HFFc6 (cell line): ENCODE data around the gene UBE2N. TPM values are rescaled to one million over a fixed set of nuclear protein-coding genes. Genes with fewer than 3 reads are reported as not detected.

Experiments used
- DNase-seq: peaks from one replicate; pipeline ENCODE4 v3.0.0-alpha.2; 2018
- H3K27ac Mint-ChIP-seq: 2 replicates; pipeline ENCODE4 v1.8.0; 2020; ENCODE audit warnings: mild to moderate bottlenecking, mixed read lengths
- H3K27me3 Mint-ChIP-seq: 2 replicates; pipeline ENCODE4 v1.8.0; 2021; ENCODE audit warnings: mild to moderate bottlenecking, moderate library complexity, mixed read lengths; ENCODE audit not compliant: insufficient read depth
- H3K36me3 Mint-ChIP-seq: 2 replicates; pipeline ENCODE4 v1.8.0; 2021; ENCODE audit warnings: low read depth, mixed read lengths
- H3K4me1 Mint-ChIP-seq: 2 replicates; pipeline ENCODE4 v1.8.0; 2020; ENCODE audit warnings: low read depth, mixed read lengths
- H3K4me3 Mint-ChIP-seq: 2 replicates; pipeline ENCODE4 v1.8.0; 2020; ENCODE audit warnings: mild to moderate bottlenecking, moderate library complexity, mixed read lengths
- H3K9me3 Mint-ChIP-seq: 2 replicates; pipeline ENCODE4 v1.8.0; 2020; ENCODE audit warnings: mild to moderate bottlenecking, mixed read lengths
- CTCF ChIP-seq: fragments of 200-600 bp; sonication (generic); IDR thresholded peaks from 2 replicates; pipeline ENCODE4 v1.5.0; 2021; ENCODE audit warnings: antibody characterized with exemption, mild to moderate bottlenecking
- total RNA-seq, 6 experiments: library from RNA; stranded (reverse); fragmentation: NEBNext Ultra II Directional; extraction: Animal tissue kit (Norgen Biotek cat#: 25700); gene quantifications; 2 replicates in 1 of 6; 3 replicates in 5 of 6; pipeline ENCODE4 v1.2.3, GENCODE V29; 2021

Gene UBE2N
- total RNA-seq, 6 experiments from 2014 or later: 143 to 168 (median 157) TPM

DNA sequence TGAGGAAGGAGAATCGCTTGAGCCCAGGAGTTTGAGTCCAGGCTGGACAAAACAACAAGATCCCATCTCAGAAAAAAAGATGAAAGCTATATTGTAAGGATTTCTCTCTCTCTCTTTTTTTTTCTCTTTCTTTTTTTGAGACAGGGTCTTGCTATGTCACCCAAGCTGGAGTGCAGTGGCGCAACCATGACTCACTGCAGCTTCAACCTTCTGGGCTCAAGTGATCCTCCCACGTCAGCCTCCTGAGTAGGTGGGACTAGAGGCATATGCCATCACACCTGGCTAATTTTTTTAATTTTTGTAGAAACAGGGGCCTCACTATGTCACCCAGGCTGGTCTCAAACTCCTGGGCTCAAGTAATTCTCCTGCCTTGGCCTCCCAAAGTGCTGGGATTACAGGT, 19.8 kb upstream of the UBE2N start:
- Mint-ChIP-seq H3K36me3 (no peaks in the 10 kb centered on the region), H3K9me3 (no peaks in the 10 kb centered on the region), H3K27me3 (peaks cover 2% of the 10 kb centered on the region), H3K4me1 (no peaks in the 10 kb centered on the region), H3K27ac (no peak overlapping the region), H3K4me3 (no peak overlapping the region)
- TF ChIP-seq CTCF: no peak
- no peak for DNase-seq

GRCh38 chr12:93460902-93461301, 19.2 kb upstream of the UBE2N start:
- peaks cover 2% of the 10 kb centered on the region for H3K27me3 Mint-ChIP-seq
- no peak overlapping the region for H3K4me3 Mint-ChIP-seq
- no peak for TF ChIP-seq CTCF
- H3K27ac Mint-ChIP-seq: no peak overlapping the region
- H3K36me3 Mint-ChIP-seq: no peaks in the 10 kb centered on the region
- no peaks in the 10 kb centered on the region for H3K4me1 Mint-ChIP-seq
- no peaks in the 10 kb centered on the region for H3K9me3 Mint-ChIP-seq
- DNase-seq: no peak

DNA sequence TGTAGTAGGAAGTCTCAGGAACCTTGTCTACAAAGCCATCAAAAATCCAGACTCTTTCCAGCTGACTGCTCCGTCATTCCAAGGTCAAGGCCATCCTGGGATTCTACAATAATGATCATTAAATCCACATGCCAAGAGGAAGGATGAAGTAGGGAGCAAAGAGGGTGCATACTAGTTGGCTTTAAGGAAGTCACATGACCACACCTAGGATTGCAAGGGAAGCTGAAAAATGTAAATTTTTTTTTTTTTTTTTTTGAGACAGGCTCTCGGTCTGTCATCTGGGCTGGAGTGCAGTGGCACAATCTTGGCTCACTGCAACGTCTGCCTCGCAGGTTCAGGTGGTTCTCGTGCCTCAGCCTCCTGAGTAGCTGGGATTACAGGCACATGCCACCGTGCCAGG, 18.3 kb upstream of the UBE2N start:
- Mint-ChIP-seq H3K4me3 (no peak overlapping the region), H3K27ac (no peak overlapping the region), H3K27me3 (peaks cover 2% of the 10 kb centered on the region), H3K9me3 (no peaks in the 10 kb centered on the region), H3K4me1 (no peaks in the 10 kb centered on the region), H3K36me3 (no peaks in the 10 kb centered on the region)
- no peak for DNase-seq
- no peak for TF ChIP-seq CTCF

GRCh38 chr12:93459097-93459496, 17.4 kb upstream of the UBE2N start:
- no peaks in the 10 kb centered on the region for H3K9me3 Mint-ChIP-seq
- H3K4me3 Mint-ChIP-seq: no peak overlapping the region
- no peak overlapping the region for H3K27ac Mint-ChIP-seq
- TF ChIP-seq CTCF: no peak
- H3K36me3 Mint-ChIP-seq: no peaks in the 10 kb centered on the region
- H3K4me1 Mint-ChIP-seq: peaks cover 3% of the 10 kb centered on the region
- H3K27me3 Mint-ChIP-seq: peaks cover 2% of the 10 kb centered on the region
- no peak for DNase-seq

GRCh38 chr12:93456077-93456476, 14.3 kb upstream of the UBE2N start:
- H3K4me1 Mint-ChIP-seq: peaks cover 14% of the 10 kb centered on the region

More at GRCh38 chr12:93456077-93456476, 14.3 kb upstream of the UBE2N start:
- Mint-ChIP-seq H3K36me3 (no peaks in the 10 kb centered on the region), H3K4me3 (no peak overlapping the region), H3K9me3 (no peaks in the 10 kb centered on the region; the same call in 1 of the 2 replicates), H3K27me3 (no peaks in the 10 kb centered on the region; the same call in 1 of the 2 replicates), H3K27ac (no peak overlapping the region)
- no peak for TF ChIP-seq CTCF
- no peak for DNase-seq
